ENCODE measurements around the gene AHNAK.

AHNAK gene

GRCh38 chr11:62462508-62462892 lies 84.1 kb downstream of the AHNAK start:
- no peak for DNase-seq (ENCODE audit: low spot score)
- TF ChIP-seq CTCF (IDR thresholded peaks at IDR 0.05; ENCODE audit: extremely low read depth, missing control alignments), result no peak

- TF ChIP-seq CTCF (IDR thresholded peaks at IDR 0.05; ENCODE audit: extremely low read depth, missing control alignments), result no peak
- DNase-seq (ENCODE audit: low spot score), result no peak
These were observed 84.7 kb downstream of the AHNAK start for GRCh38 chr11:62461740-62462507.

GRCh38 chr11:62459080-62459479 lies 87.5 kb downstream of the AHNAK start:
- DNase-seq (ENCODE audit: low spot score), result no peak
- no peak for TF ChIP-seq CTCF (IDR thresholded peaks at IDR 0.05; ENCODE audit: extremely low read depth, missing control alignments)

- no peak for DNase-seq (ENCODE audit: low spot score)
- no peak for TF ChIP-seq CTCF (IDR thresholded peaks at IDR 0.05; ENCODE audit: extremely low read depth, missing control alignments)
These were observed 88.2 kb downstream of the AHNAK start for GRCh38 chr11:62458212-62459002.

GRCh38 chr11:62457478-62457877 lies 89.1 kb downstream of the AHNAK start:
- no peak for TF ChIP-seq CTCF (IDR thresholded peaks at IDR 0.05; ENCODE audit: extremely low read depth, missing control alignments)
- DNase-seq (ENCODE audit: low spot score), result no peak

- DNase-seq (ENCODE audit: low spot score), result no peak
- TF ChIP-seq CTCF (IDR thresholded peaks at IDR 0.05; ENCODE audit: extremely low read depth, missing control alignments), result no peak
These were observed 90.0 kb downstream of the AHNAK start for GRCh38 chr11:62456630-62457029.

- no peak for DNase-seq (ENCODE audit: low spot score)
- no peak for TF ChIP-seq CTCF (IDR thresholded peaks at IDR 0.05; ENCODE audit: extremely low read depth, missing control alignments)
These were observed 93.7 kb downstream of the AHNAK start for GRCh38 chr11:62452839-62453468.

Measured in GM20000 (cell line).